C4-2B (cell line): Measurements from ENCODE around the gene CABP2.

Experiments
- ZFX ChIP-seq: fragments of 450-650 bp; IDR thresholded peaks from 2 replicates; pipeline ENCODE4 v1.6.1; 2017
- TF ChIP-seq, protein P1 (sequence below): fragments of 450-650 bp; conservative IDR thresholded peaks from 2 replicates; pipeline ENCODE4 v1.5.1; 2017; ENCODE audit warnings: mild to moderate bottlenecking

DNA sequence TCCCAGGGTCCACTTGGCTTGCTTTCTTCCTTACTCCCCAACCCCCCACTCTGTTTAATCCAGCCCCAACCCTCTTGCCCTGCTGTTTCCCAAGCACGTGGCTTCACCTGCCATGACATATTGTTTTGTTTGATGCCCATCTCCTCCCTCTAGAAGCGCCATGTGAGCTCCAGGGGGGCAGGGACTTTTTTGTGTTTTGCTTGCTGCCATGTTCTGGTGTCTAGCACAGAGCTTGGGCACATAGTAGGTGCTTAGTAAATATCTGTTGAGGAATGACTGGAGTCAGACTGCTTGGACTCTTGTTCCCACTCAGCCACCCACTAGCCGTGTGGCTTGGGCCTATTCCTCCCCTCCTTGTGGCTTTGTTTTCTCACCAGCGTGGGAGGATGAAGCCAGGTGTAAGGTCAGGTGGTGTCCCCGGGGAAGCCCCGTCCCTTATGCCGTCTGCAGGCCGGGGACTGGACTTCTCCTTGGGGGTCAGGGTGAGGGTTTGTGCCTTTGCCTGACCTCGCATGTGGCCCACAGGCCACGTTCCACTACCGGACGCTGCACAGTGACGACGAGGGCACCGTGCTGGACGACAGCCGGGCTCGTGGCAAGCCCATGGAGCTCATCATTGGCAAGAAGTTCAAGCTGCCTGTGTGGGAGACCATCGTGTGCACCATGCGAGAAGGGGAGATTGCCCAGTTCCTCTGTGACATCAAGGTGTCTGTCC, 36.6 kb downstream of the CABP2 start:
- TF ChIP-seq, protein P1, sequence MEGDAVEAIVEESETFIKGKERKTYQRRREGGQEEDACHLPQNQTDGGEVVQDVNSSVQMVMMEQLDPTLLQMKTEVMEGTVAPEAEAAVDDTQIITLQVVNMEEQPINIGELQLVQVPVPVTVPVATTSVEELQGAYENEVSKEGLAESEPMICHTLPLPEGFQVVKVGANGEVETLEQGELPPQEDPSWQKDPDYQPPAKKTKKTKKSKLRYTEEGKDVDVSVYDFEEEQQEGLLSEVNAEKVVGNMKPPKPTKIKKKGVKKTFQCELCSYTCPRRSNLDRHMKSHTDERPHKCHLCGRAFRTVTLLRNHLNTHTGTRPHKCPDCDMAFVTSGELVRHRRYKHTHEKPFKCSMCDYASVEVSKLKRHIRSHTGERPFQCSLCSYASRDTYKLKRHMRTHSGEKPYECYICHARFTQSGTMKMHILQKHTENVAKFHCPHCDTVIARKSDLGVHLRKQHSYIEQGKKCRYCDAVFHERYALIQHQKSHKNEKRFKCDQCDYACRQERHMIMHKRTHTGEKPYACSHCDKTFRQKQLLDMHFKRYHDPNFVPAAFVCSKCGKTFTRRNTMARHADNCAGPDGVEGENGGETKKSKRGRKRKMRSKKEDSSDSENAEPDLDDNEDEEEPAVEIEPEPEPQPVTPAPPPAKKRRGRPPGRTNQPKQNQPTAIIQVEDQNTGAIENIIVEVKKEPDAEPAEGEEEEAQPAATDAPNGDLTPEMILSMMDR = no peak
- no peak for TF ChIP-seq ZFX
